Mucosa of descending colon (tissue), 3 donors: ENCODE measurements around the gene ACOX2. TPM values are rescaled to one million over a fixed set of nuclear protein-coding genes. Genes with fewer than 3 reads are reported as not detected.

ENCODE experiments used
- ATAC-seq: fragments of 200-7000 bp; cut with Tn5 transposase; one replicate; pipeline ENCODE4 v1.9.1; 2020; ENCODE audit warnings: mild to moderate bottlenecking, moderate library complexity
- DNase-seq, 3 donors: peaks; one replicate each; pipeline ENCODE4 v3.0.0-alpha.2; 2020
- H3K36me3 ChIP-seq: fragments of 200-600 bp; one replicate; pipeline ENCODE4 v1.8.0; 2021; ENCODE audit warnings: low read depth, mild to moderate bottlenecking
- H3K4me1 ChIP-seq: fragments of 200-600 bp; one replicate; pipeline ENCODE4 v1.8.0; 2021; ENCODE audit warnings: low read depth, mild to moderate bottlenecking
- H3K4me3 ChIP-seq: fragments of 200-600 bp; one replicate; pipeline ENCODE4 v1.8.0; 2021; ENCODE audit warnings: mild to moderate bottlenecking
- H3K9me3 ChIP-seq: fragments of 200-600 bp; one replicate; pipeline ENCODE4 v1.8.0; 2021; ENCODE audit warnings: mild to moderate bottlenecking
- CTCF ChIP-seq: fragments of 200-600 bp; IDR thresholded peaks from one replicate; pipeline ENCODE4 v1.8.0; 2022; ENCODE audit warnings: antibody characterized with exemption, mild to moderate bottlenecking
- intact Hi-C, 2 donors: fragments of 100-400 bp; cut with DNase I in 1 of 2; cut with micrococcal nuclease in 1 of 2; formaldehyde crosslinking; loops; one replicate each; pipeline versions ENCODE4 v1.11.0 to v1.11.1; 2022; cut with DNase I, micrococcal nuclease
- total RNA-seq, 3 donors: library from RNA; stranded (reverse); fragmentation: NEBNext Ultra II Directional in 2 of 3; extraction: Animal tissue kit (Norgen Biotek cat#: 25700) in 2 of 3; gene quantifications; one replicate each; pipeline versions ENCODE4 v1.2.1 to v1.2.4, GENCODE V29; 2021 to 2023
- donor health status: DM: no; HTN: no; CAD: no; lungs with moderate emphysema.
- donor health status: DM: no; HTN: no; CAD: no.
- donor health status: DM: no; HTN: yes; CAD: no.

ACOX2 gene
- total RNA-seq, 3 donors from 2014 or later = 34.8 to 51.2 (median 48.9) TPM

GRCh38 chr3:58570851-58571250, 33.9 kb upstream of the ACOX2 start:
- intact Hi-C loops = no loop called here
- H3K4me1 ChIP-seq = no peaks in the 10 kb centered on the region
- ATAC-seq (no peak), DNase-seq (no peak)
- no peak for TF ChIP-seq CTCF
- H3K9me3 ChIP-seq = no peaks in the 10 kb centered on the region
- no peaks in the 10 kb centered on the region for H3K36me3 ChIP-seq
- no peak overlapping the region for H3K4me3 ChIP-seq

- no peak overlapping the region for H3K4me3 ChIP-seq
- ATAC-seq = no peak
- no peaks in the 10 kb centered on the region for H3K36me3 ChIP-seq
- intact Hi-C loops = loop anchor here (2.0 to 5.0 kb wide), 2 partner anchors 59 to 63 kb away; no protein-coding TSS in a partner anchor
- no peak for DNase-seq
- no peaks in the 10 kb centered on the region for H3K4me1 ChIP-seq
- no peaks in the 10 kb centered on the region for H3K9me3 ChIP-seq
- no peak for TF ChIP-seq CTCF
Measured at GRCh38 chr3:58569287-58570001, 32.5 kb upstream of the ACOX2 start.

- DNase-seq = peak; percentile 69 to 94 (median 86)
- Histone ChIP-seq H3K9me3 (no peaks in the 10 kb centered on the region), H3K36me3 (no peaks in the 10 kb centered on the region), H3K4me1 (no peaks in the 10 kb centered on the region), H3K4me3 (no peak overlapping the region)
- ATAC-seq = peak; percentile 76
- intact Hi-C loops = loop anchor here (2.0 to 5.0 kb wide), 2 partner anchors 60 to 64 kb away; no protein-coding TSS in a partner anchor
- TF ChIP-seq CTCF = peak; percentile 84
Measured at GRCh38 chr3:58568572-58569286, 31.7 kb upstream of the ACOX2 start.

- no peak for ATAC-seq
- Histone ChIP-seq H3K4me1 (no peaks in the 10 kb centered on the region), H3K9me3 (no peaks in the 10 kb centered on the region), H3K36me3 (no peaks in the 10 kb centered on the region), H3K4me3 (no peak overlapping the region)
- intact Hi-C loops = loop anchor here in 1 of 2 donors (5.0 kb wide), 1 partner anchor 65 kb away; no protein-coding TSS in a partner anchor
- no peak for TF ChIP-seq CTCF
- DNase-seq = no peak
Measured at GRCh38 chr3:58567251-58567515, 30.2 kb upstream of the ACOX2 start.

- ATAC-seq (no peak), DNase-seq (no peak)
- Histone ChIP-seq H3K4me1 (no peaks in the 10 kb centered on the region), H3K36me3 (no peaks in the 10 kb centered on the region), H3K9me3 (no peaks in the 10 kb centered on the region), H3K4me3 (no peak overlapping the region)
- no peak for TF ChIP-seq CTCF
- intact Hi-C loops = loop anchor here in 1 of 2 donors (5.0 kb wide), 1 partner anchor 66 kb away; no protein-coding TSS in a partner anchor
Measured at GRCh38 chr3:58566398-58567250, 29.6 kb upstream of the ACOX2 start.
